Smooth muscle cell of the umbilical artery (primary cell): Measurements from ENCODE around the gene HNRNPA3. TPM values are rescaled to one million over a fixed set of nuclear protein-coding genes. Genes with fewer than 3 reads are reported as not detected.

Source experiments
- total RNA-seq: library from RNA; depleted of rRNA; stranded (reverse); fragments of >200 nt; gene quantifications from 2 replicates; pipeline ENCODE4 v1.2.3, GENCODE V29; 2014

Gene HNRNPA3
- total RNA-seq: 33.6 and 53.6 TPM in 2 replicates

DNA sequence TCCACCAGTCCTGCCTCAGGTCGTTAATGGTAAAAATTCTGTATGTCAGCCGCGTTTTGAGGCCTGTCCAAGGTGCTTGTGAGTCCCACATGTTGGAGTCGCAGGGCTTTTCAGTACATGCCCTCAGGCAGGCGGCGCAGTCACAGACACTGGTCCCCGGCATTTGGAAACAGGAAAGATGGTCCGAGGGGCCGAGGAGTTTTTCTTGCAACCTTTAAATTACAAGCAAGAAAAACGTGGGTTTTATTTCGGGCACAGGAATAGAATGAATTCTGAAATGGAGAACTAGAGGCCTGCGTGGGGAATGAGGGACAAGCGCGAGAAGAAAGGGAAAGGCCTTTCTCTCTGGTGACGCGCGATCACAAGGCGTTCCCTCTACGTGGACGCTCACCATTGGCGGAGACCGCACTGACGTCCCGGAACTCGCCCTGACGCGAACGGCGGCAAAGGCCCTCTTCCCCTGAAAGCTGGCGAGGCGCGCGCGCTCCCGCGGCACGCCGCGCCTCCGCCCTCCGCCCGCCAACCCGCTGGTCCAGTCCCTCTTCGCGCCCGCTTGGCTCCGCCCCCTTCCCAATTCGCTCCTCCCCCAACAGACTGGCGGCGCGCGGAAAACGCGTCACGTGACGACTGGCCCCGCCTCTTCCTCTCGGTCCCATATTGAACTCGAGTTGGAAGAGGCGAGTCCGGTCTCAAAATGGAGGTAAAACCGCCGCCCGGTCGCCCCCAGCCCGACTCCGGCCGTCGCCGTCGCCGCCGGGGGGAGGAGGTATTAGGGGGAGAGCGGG is at the start of gene HNRNPA3:
TSS of gene HNRNPA3 (plus strand) at position 689 of the 785 bp plus-strand sequence. CDS start at position 695, 6 bp downstream.

DNA sequence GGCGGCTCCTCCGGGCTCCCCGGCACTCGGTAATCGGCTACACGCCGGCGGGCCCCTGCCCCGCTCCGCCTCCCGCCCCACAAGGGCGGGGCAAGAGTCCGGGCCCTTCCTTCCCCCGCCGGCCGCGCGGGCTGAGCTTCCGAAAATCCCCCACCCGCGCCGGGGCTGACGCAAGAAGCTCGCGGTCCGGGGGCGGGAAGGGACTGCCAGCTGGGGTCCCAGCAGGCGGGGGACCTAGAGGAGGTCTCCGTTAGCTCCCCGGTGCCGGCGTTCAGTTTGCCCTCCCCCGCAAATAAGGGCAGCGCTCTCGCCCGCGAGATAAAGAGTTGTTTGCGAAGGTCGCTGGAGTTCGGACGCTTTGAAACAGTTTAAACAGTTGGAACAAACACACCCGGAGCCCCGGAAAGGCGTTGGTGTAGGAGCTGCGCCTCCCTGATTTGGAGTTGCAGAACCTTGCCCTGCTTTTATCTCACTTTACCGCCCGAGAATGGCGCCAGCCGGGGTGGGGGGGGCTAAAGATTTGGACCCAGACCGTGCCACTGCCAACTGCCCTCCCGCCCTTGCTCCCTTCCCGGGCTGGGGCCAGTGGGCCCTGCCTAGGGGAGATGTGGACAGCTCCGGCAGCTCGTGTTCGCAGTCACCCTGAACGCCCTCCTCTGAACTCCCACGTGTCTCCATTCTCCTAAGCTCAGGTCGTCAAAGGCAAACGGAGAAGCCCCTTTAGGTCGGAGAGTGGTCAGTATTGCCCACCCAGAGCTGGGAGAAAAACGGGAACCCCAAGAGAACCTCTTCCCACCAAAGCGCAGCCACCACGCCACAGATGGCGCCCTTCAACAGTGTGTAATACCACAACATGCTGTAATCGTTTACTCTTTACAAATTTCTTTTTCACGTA is 52.3 kb downstream of the HNRNPA3 start, which contains the start of gene NFE2L2:
TSS of gene NFE2L2 (minus strand) at position 35 of the 895 bp plus-strand sequence. CDS start 151 bp downstream, outside the sequence.

Other genes starting within 250 kb of the HNRNPA3 start
- gene NFE2L2, start 51.9 kb downstream of the HNRNPA3 start, total RNA-seq: 71.5 and 83.1 TPM in 2 replicates
- 49.3 and 64.7 TPM in 2 replicates for gene AGPS, start 180.0 kb downstream of the HNRNPA3 start, total RNA-seq